A549 (cell line): ENCODE measurements around the gene IGF2BP1.

Source experiments
- HOXA7 ChIP-seq: fragments of 250-450 bp; sonication (Bioruptor Pico); IDR thresholded peaks from 2 replicates; pipeline ENCODE4 v1.5.0; 2020; ENCODE audit warnings: mild to moderate bottlenecking, moderate library complexity
- MAX ChIP-seq: IDR thresholded peaks from 2 replicates; pipeline ENCODE4 v1.6.1; 2012

GRCh38 chr17:49046912-49047311 lies 49.7 kb downstream of the IGF2BP1 start:
- TF ChIP-seq MAX (no peak), HOXA7 (CRISPR knock-in tag) (no peak)
